ENCODE data around the gene MACF1.

DNA sequence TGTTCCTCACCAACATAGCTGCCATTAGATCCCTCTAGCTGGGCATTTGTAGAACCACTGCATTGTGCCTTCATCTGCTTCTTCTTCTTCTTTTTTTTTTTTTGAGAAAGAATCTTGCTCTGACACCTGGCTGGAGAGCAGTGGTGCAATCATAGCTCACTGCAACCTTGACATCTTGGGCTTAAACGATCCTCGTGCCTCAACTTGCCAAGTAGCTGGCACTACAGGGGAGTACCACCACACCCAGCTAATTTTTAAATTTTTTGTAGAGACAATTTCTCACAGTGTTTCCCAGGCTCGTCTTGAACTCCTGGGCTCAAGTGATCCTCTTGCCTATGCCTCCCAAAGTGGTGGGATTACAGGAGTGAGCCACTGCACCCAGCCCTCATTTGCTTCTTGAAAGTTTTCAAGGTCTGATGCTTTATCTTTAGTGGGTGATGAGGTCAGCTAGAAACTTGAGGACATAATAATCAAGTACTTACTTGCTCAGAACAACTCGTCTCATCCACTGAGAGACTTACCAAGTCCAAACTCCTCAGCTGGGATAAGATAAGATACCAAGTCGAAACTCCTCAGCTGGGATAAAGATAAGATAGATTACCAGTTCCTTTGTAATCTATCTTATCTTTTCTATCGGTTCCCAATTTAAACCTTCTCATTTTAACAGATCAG, 71.5 kb downstream of the MACF1 start:
- TF ChIP-seq, protein P1, sequence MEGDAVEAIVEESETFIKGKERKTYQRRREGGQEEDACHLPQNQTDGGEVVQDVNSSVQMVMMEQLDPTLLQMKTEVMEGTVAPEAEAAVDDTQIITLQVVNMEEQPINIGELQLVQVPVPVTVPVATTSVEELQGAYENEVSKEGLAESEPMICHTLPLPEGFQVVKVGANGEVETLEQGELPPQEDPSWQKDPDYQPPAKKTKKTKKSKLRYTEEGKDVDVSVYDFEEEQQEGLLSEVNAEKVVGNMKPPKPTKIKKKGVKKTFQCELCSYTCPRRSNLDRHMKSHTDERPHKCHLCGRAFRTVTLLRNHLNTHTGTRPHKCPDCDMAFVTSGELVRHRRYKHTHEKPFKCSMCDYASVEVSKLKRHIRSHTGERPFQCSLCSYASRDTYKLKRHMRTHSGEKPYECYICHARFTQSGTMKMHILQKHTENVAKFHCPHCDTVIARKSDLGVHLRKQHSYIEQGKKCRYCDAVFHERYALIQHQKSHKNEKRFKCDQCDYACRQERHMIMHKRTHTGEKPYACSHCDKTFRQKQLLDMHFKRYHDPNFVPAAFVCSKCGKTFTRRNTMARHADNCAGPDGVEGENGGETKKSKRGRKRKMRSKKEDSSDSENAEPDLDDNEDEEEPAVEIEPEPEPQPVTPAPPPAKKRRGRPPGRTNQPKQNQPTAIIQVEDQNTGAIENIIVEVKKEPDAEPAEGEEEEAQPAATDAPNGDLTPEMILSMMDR (IDR thresholded peaks at IDR 0.05; ENCODE audit: insufficient read depth, low read depth, low read length): no peak
- TF ChIP-seq EZH2 (IDR thresholded peaks at IDR 0.05; ENCODE audit: insufficient read depth, low read length): no peak
